ENCODE data around the gene LCN10.

DNA sequence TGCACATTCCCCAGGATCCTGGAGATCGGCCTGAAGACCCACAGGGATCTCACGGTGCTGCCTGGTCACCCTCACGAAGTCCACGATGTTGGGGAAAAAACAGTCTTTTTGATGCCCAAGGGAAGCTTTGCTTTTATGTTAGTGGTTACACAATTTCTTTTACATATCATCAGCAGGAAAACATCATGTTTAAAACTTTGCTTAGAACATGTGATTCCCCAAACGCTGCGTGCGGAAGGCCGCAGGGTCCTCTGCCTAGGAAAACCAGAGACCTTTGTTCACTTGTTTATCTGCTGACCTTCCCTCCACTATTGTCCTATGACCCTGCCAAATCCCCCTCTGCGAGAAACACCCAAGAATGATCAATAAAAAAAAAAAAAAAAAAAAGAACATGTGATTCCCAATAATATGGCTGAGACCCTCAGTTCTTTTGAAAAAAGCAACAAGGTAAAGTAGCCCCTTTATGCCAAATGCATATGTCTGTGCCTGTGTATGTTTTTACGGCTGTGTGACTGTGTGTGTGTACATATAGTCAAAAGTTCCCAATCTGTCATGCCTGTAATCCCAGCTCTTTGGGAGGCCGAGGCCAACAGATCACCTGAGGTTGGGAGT, 44.0 kb downstream of the LCN10 start:
- TF ChIP-seq CHD2 (IDR thresholded peaks at IDR 0.05; ENCODE audit: low read length, partially characterized antibody) (no peak), REST (IDR thresholded peaks at IDR 0.05) (no peak), KDM1A (IDR thresholded peaks at IDR 0.05; ENCODE audit: low read depth) (no peak), POLR2A (IDR thresholded peaks at IDR 0.05; ENCODE audit: low read length) (no peak), RARB (CRISPR knock-in tag; IDR thresholded peaks at IDR 0.05) (no peak), JUNB (IDR thresholded peaks at IDR 0.05) (no peak), TP53 (CRISPR knock-in tag; IDR thresholded peaks at IDR 0.05) (no peak), ZSCAN20 (CRISPR knock-in tag; IDR thresholded peaks at IDR 0.05) (no peak), NFE2L2 (conservative IDR thresholded peaks at IDR 0.05; ENCODE audit: low read length) (no peak)
- TF ChIP-seq, protein P1, sequence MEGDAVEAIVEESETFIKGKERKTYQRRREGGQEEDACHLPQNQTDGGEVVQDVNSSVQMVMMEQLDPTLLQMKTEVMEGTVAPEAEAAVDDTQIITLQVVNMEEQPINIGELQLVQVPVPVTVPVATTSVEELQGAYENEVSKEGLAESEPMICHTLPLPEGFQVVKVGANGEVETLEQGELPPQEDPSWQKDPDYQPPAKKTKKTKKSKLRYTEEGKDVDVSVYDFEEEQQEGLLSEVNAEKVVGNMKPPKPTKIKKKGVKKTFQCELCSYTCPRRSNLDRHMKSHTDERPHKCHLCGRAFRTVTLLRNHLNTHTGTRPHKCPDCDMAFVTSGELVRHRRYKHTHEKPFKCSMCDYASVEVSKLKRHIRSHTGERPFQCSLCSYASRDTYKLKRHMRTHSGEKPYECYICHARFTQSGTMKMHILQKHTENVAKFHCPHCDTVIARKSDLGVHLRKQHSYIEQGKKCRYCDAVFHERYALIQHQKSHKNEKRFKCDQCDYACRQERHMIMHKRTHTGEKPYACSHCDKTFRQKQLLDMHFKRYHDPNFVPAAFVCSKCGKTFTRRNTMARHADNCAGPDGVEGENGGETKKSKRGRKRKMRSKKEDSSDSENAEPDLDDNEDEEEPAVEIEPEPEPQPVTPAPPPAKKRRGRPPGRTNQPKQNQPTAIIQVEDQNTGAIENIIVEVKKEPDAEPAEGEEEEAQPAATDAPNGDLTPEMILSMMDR (IDR thresholded peaks at IDR 0.05) = no peak
- TF ChIP-seq, protein P2, sequence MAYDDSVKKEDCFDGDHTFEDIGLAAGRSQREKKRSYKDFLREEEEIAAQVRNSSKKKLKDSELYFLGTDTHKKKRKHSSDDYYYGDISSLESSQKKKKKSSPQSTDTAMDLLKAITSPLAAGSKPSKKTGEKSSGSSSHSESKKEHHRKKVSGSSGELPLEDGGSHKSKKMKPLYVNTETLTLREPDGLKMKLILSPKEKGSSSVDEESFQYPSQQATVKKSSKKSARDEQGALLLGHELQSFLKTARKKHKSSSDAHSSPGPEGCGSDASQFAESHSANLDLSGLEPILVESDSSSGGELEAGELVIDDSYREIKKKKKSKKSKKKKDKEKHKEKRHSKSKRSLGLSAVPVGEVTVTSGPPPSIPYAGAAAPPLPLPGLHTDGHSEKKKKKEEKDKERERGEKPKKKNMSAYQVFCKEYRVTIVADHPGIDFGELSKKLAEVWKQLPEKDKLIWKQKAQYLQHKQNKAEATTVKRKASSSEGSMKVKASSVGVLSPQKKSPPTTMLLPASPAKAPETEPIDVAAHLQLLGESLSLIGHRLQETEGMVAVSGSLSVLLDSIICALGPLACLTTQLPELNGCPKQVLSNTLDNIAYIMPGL (CRISPR knock-in tag; IDR thresholded peaks at IDR 0.05; ENCODE audit: borderline replicate concordance) = no peak
- TF ChIP-seq, protein P3, sequence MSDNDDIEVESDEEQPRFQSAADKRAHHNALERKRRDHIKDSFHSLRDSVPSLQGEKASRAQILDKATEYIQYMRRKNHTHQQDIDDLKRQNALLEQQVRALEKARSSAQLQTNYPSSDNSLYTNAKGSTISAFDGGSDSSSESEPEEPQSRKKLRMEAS (IDR thresholded peaks at IDR 0.05) = no peak

All from A549 (cell line).